Suprapubic skin (tissue), 3 donors: ENCODE results near the gene PKD2L2.

Source experiments
- CTCF ChIP-seq, 2 donors: fragments of 200-600 bp in 1 of 2; fragments of 450-650 bp in 1 of 2; sonication (generic) in 1 of 2; IDR thresholded peaks; one replicate each; pipeline ENCODE4 v1.5.1; 2016 to 2019; ENCODE audit warnings: antibody characterized with exemption in 2 of 2, mild to moderate bottlenecking in 1 of 2, moderate library complexity in 1 of 2
- POLR2A ChIP-seq, 2 donors: fragments of 450-650 bp; IDR thresholded peaks; one replicate each; pipeline ENCODE4 v1.6.1; 2017; ENCODE audit warnings: antibody characterized with exemption in 2 of 2, mild to moderate bottlenecking in 2 of 2, moderate library complexity in 2 of 2

GRCh38 chr5:137867664-137868063, 21.6 kb upstream of the PKD2L2 start, which contains the start of gene MYOT:
- no peak for TF ChIP-seq CTCF (IDR thresholded peaks at IDR 0.05)
- TF ChIP-seq POLR2A (IDR thresholded peaks at IDR 0.05) = no peak
